NCI-H2196 (cell line): ENCODE results near the gene CADPS.

Experiments
- DNase-seq: peaks from one replicate; lab custom pipeline; 2025; ENCODE audit not compliant: unreplicated experiment; lab: John Stamatoyannopoulos, UW

Gene CADPS

DNA sequence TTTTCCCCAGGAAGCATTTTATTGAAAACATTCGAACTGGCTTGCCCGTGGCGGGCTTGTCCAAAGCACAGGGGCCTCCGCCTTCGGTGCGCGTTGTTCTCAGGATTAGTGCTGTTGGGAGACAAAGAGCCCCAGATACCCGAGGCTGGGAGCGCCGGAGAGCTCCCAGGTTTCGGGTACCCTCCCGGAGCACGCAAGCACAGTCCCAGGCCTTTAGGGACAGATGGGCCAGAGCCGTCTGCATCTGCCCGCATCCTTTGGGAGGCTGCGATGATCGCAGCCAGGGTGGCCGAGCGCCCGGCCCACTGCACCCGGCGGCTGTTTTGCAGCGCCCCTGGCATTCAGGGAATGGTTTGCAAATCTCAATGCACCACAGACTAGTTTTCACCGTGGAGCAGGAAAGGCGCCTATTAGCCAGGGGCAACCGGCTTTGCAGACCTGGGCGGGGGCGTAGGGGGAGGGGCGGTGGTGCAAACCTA lies 496.9 kb downstream of the CADPS start:
- DNase-seq: no peak

DNA sequence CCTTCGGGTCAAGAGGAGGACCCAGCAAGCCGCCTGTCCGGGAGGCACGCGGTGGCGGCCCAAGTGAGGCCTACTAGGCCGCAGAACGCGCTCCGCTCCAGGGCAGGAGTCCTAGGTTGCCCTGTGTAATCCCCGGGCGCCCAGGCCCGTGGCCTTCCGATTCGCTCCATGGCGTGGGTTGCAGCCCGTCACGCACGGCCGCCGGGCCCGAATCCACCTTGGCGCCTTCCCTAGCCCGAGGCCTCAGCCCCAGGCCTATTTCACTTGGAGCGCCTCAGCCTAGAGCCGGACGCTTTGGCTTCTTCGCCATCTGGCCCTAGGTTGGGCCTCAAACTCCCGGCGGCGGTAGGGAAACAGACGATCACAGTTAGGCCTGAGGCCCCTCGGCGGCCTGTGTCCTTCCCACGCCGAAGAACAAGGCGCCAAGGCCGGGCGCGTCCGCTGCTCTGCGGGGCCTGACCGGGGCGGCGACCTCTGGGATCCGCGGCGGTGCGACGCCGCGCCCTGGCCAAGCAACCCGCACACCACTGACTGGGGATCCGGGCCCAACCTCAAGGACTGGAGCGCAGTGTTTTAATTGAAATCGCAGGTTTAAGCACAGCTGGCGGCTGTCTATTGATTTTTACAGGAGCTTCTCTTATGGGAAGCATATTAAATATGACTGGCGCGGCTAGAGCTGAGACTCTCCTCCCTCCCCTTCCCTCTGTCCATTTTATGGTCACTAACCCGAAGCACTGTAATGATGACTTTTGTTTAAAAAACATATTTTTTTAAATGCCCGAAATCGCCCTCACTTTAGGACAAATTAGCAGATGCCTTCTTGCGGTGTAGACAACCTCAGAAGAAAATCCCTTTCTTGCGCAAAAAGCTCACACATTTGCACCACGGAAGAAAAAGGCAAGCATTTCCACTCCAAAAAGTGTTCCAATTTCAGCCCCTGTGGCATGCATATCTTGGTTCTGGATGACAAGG lies 498.0 kb downstream of the CADPS start:
- DNase-seq: no peak

DNA sequence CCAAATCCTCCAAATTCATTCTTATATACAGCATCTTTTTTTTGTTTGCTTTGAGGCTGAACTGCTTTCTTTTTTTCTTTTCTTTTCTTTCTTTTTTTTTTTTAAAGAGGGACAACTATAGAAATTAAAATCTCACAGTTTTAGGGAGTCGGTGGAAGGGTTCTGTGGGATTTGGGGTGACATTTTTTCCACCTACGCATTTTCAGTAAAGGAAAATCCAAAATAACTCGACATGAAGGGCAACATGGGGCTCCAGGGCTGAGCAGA lies 498.8 kb downstream of the CADPS start:
- DNase-seq: no peak

DNA sequence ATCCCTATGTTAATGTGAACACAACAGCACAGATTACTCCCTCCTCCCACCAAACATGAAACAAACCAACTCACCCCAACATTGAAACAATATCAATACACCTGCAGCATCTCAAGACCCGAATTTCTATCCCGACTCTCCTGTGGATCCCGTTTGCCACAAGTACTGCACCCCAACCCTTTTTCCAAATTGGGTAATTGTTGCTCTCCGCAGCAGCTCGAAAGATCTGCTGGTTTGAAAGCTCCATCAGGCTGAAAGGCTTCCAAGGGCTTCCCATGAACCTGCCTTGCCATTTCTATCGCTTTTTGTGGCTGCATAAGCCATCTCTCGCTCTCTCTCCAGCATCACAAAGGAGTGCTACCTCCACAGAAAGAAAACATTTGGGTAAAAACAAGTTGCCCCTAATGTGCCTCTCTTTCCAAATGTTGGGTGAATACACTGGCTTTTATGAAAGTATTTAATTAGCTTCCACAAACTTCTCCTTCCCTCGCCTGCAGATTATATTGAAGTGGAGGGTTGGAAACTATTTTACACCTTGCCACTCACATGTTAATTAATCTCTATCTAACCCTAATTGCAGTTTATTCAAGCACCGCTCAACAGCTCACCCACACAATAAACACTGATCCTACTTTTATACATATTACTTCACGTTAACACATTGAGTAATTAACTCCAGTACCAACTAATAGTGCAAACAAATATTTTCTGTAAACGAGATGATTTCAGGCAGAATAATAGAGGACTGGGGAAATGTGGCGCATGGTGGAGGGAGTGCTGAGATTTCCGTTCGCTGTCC lies 499.4 kb downstream of the CADPS start:
- no peak for DNase-seq

- DNase-seq: no peak
Observed at GRCh38 chr3:62374341-62375218, 500.6 kb downstream of the CADPS start.

GRCh38 chr3:62373714-62374333 lies 501.4 kb downstream of the CADPS start:
- no peak for DNase-seq

- DNase-seq: no peak
Observed at GRCh38 chr3:62373215-62373614, 502.0 kb downstream of the CADPS start, which contains the start of gene FEZF2. Gene FEZF2 (minus strand): TSS chr3:62373550. CDS start chr3:62372868, 682 bp downstream.

DNA sequence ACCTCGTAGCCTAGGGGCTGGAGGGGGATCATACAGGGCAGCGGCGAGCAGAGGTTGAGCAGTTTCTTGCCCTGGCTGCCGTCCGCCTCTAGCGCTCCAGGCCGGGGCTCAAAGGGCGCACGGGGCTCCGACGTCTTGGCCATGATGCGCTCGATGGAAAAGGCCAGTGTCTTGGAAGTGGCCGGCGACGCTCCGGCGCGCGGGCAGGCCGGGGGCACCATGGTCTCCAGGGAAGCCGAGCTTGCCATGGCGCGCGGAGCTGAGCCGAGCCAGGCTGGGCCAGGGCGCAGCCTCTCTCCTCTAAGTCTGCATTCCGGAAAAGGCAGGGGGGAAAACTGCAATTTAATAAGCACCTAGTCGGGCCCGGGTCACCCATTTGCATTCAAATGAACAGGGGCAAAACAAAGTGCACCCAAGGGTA lies 502.6 kb downstream of the CADPS start:
- no peak for DNase-seq

- DNase-seq: no peak
Observed at GRCh38 chr3:62371720-62372591, 503.3 kb downstream of the CADPS start.

- DNase-seq: no peak
Observed at GRCh38 chr3:62370858-62371719, 504.1 kb downstream of the CADPS start.

- no peak for DNase-seq
Observed at GRCh38 chr3:62370112-62370857, 504.9 kb downstream of the CADPS start.

- no peak for DNase-seq
Observed at GRCh38 chr3:62369476-62369743, 505.8 kb downstream of the CADPS start.

DNA sequence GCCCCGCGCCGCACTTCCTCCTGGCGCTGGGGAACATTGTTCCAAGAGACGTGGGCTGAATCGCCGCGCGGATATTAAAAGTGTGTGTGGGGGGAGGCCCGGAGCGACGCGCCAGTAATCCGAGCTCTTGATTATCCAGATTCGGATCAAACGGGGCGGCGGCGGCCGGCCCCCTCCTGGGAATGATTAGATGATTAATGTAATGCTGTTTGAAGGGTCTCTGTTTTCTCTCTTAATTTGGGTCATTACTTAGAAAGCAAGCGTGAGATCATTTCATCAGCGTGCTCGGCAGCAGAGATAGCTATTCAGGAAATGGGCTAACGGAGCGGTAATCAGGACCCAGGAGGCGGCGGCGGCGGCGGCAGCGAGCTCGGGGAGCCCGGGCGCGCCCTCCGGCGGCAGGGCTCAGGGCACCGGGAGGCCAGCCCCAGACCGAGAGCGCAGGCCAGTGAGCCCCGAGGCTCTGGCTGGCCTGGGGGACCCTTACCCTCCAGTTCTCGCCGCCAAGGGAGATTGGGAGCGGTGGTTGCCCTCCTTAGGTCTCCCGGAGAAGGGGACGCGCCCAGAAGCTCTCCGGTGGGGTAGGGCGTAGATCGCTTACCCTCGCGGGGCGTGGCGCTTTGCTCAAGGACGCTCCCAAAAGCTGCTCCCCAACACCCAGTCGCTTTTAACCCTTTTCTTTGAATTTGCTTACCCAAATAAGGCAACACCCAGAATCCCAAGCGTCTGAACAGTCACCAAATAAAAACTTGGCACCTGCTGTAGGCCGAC lies 506.3 kb downstream of the CADPS start:
- no peak for DNase-seq

DNA sequence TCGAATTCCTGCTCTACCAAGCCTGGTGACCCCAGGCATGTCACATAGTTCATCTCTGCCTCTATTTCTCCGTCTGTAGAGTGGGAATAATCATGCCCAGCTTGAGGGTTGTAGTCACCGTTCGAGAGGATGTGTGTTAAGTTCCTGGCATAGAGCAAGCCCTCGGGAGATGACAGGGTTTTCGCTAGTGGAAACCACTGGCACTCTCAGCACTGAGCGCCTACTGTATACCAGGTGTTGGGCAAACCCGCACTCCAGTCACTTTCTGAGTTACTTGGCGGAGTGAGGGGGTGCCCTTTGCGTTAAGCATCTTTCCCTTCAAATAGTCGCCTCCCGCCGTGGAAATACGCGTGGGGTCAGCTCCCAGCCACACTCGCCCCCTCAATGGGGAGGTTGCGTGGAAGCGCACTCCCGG lies 506.9 kb downstream of the CADPS start:
- DNase-seq: no peak

DNA sequence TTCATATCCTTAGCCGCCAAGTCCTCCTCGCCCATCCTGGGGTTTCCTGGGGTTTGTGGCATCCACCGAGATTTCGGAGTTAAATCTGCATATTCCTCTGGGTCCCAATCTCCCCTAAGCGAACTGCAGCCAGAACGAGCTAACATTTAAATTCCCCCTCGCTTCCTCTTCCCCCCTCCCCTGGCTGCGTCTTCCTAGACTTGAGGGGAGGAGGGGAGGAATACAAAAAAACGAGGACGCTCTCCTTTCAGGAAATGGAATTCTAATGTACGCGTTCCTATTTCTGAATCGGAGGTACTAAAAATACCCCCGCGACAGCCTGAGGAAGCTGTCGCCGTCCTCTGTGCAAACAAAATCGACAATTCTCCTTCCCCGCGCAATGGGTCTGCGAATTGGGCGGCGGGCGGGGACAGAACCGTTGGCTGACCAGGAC lies 507.4 kb downstream of the CADPS start:
- no peak for DNase-seq

DNA sequence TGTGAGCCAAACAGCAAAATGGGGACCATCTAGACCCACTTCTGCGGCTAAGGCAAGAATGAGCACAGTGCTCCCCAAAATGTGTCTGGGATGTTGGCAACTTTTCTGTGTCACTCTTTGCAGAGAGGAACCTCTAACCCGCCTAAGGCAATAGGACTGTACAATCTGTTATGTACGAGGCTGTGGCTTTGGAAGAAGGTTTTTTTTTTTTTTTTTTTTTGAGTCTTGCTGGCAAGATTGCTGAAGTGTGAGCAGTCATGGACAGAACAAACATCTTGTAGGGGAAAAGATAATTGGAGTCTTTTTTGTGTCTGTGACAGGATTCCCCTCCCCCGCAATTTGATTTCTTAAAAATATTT lies 509.1 kb downstream of the CADPS start:
- DNase-seq: no peak

DNA sequence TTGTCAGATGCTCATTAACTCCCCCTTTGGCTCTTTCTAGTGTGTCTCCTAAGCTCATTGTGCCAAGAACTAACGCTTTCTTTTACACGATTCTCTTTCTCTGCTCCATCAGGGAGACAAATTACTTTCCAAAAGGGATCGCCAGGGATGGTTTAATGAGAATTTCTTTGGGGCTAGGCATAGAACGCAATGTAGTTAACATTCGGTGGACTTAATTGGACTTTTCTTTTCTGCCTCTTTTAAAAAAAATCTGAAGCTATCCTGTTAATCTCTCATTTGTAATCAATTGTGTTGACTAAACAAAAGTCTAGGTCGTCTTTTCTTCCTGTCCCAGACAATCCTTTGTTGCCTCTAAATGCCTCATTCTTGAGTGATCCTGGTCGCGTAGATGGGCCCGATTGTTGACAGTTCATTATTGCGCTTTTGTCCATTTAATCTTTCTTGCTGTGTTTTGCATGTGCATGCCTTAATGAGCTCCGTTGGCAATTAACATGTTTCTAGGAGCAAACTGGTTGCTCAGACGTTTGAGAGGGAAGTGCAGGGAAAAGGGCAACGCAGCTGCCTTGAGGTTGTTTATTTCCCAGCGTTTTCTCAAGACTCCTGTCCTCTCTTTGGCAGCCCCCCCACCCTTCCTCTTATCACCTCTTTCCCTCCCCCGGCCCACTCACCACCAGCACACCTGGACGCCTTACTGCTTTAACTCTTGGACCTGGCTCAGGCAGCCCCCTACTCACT lies 509.7 kb downstream of the CADPS start:
- no peak for DNase-seq
